HG03025 (cell line): Measurements from ENCODE around the gene LAPTM5.

Experiments used
- ATAC-seq: cut with Tn5 transposase; IDR thresholded peaks from one replicate; pipeline ENCODE4 v1.9.1; 2021; ENCODE audit warnings: mild to moderate bottlenecking, moderate library complexity; ENCODE audit not compliant: unreplicated experiment, low FRiP score

Gene LAPTM5

GRCh38 chr1:30721341-30721793 is 36.2 kb downstream of the LAPTM5 start:
- no peak for ATAC-seq

GRCh38 chr1:30720271-30721223 is 37.0 kb downstream of the LAPTM5 start:
- no peak for ATAC-seq

- no peak for ATAC-seq
These were observed 37.9 kb downstream of the LAPTM5 start for GRCh38 chr1:30719406-30720270.

- peak; percentile 56 for ATAC-seq
These were observed 38.8 kb downstream of the LAPTM5 start for GRCh38 chr1:30718636-30719405.

GRCh38 chr1:30718091-30718635 is 39.4 kb downstream of the LAPTM5 start:
- ATAC-seq: peak; percentile 69

GRCh38 chr1:30716646-30717045 is 40.9 kb downstream of the LAPTM5 start:
- no peak for ATAC-seq

- no peak for ATAC-seq
These were observed 41.7 kb downstream of the LAPTM5 start for GRCh38 chr1:30715886-30716285.

- no peak for ATAC-seq
These were observed 42.4 kb downstream of the LAPTM5 start for GRCh38 chr1:30715216-30715615.

GRCh38 chr1:30714536-30715090 is 43.0 kb downstream of the LAPTM5 start:
- ATAC-seq: no peak

- no peak for ATAC-seq
These were observed 43.5 kb downstream of the LAPTM5 start for GRCh38 chr1:30714025-30714424.

GRCh38 chr1:30713311-30713710 is 44.3 kb downstream of the LAPTM5 start:
- no peak for ATAC-seq

GRCh38 chr1:30712583-30712982 is 45.0 kb downstream of the LAPTM5 start:
- ATAC-seq: no peak

GRCh38 chr1:30710407-30710806 is 47.2 kb downstream of the LAPTM5 start:
- ATAC-seq: no peak

GRCh38 chr1:30708361-30708728 is 49.2 kb downstream of the LAPTM5 start:
- no peak for ATAC-seq

- ATAC-seq: no peak
These were observed 49.9 kb downstream of the LAPTM5 start for GRCh38 chr1:30707412-30708360.

- ATAC-seq: no peak
These were observed 51.0 kb downstream of the LAPTM5 start for GRCh38 chr1:30706528-30706927.

GRCh38 chr1:30705698-30706097 is 51.9 kb downstream of the LAPTM5 start:
- no peak for ATAC-seq

GRCh38 chr1:30704765-30705509 is 52.6 kb downstream of the LAPTM5 start:
- no peak for ATAC-seq
